Measurements from ENCODE around the gene DGLUCY. TPM values are rescaled to one million over a fixed set of nuclear protein-coding genes. Genes with fewer than 3 reads are reported as not detected.
A peak's percentile ranks its signal among the peaks of the same experiment; 100 is the strongest.

DGLUCY gene
- total RNA-seq, 2 donors from 2014 or later, result 70.5 to 90.5 TPM

DNA sequence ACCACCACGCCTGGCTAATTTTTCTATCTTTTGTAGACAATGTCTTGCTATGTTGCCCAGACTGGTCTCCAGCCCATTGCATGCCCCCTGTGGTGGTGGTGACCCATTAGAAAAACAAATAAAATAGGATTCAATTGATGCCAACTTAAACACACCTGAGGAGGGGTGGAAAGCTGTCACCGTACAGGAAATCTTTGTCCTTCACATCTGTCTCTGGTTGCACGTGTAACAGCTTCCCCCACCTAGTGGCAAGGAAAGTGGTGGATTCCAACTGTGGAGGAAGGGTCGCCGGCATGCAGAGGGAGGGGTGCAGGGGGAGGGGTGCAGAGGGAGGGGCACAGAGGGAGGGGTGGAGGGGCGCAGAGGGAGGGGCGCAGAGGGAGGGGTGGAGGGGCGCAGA, 156.7 kb downstream of the DGLUCY start:
- no peaks in the 10 kb centered on the region for H3K9me3 Mint-ChIP-seq
- H3K27ac Mint-ChIP-seq, result no peak overlapping the region
- H3K36me3 Mint-ChIP-seq (ENCODE audit: insufficient read depth in 2 of 2), result peaks cover 2 to 6% of the 10 kb centered on the region in 2 donors
- no peaks in the 10 kb centered on the region for H3K27me3 Mint-ChIP-seq (ENCODE audit: low read depth)
- no peak overlapping the region for H3K4me3 Mint-ChIP-seq
- no peak for ATAC-seq (replicated peaks in 1 of 2)
- DNase-seq, result no peak
- H3K4me1 Mint-ChIP-seq (ENCODE audit: low read depth), result peaks cover 15% of the 10 kb centered on the region

DNA sequence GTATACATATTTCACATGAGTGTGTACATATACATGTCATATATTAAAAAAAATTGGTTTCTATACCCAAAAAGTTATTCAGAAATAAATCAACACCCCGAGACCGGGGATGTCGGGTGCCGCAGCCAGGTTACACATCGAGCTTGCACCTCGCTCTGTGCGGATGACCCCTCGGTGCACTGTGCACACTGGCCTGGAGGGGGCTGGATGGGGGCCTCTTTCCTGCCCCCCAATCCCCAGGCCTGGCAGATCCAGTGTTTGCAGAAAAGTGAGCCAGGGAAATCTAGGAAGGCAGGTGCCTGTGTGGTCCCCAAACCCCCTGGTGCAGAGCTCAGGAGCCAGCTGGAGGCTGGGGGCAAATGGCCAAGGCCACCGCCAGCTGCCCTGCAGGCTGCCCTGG, 157.8 kb downstream of the DGLUCY start:
- Mint-ChIP-seq H3K27ac (peak overlapping the region; percentile 18), H3K9me3 (no peaks in the 10 kb centered on the region), H3K4me3 (no peak overlapping the region), H3K4me1 (ENCODE audit: low read depth) (peaks cover 12% of the 10 kb centered on the region), H3K27me3 (ENCODE audit: low read depth) (no peaks in the 10 kb centered on the region), H3K36me3 (ENCODE audit: insufficient read depth in 2 of 2) (peaks cover 2 to 9% of the 10 kb centered on the region in 2 donors)
- ATAC-seq (replicated peaks in 1 of 2) (no peak), DNase-seq (no peak)

DNA sequence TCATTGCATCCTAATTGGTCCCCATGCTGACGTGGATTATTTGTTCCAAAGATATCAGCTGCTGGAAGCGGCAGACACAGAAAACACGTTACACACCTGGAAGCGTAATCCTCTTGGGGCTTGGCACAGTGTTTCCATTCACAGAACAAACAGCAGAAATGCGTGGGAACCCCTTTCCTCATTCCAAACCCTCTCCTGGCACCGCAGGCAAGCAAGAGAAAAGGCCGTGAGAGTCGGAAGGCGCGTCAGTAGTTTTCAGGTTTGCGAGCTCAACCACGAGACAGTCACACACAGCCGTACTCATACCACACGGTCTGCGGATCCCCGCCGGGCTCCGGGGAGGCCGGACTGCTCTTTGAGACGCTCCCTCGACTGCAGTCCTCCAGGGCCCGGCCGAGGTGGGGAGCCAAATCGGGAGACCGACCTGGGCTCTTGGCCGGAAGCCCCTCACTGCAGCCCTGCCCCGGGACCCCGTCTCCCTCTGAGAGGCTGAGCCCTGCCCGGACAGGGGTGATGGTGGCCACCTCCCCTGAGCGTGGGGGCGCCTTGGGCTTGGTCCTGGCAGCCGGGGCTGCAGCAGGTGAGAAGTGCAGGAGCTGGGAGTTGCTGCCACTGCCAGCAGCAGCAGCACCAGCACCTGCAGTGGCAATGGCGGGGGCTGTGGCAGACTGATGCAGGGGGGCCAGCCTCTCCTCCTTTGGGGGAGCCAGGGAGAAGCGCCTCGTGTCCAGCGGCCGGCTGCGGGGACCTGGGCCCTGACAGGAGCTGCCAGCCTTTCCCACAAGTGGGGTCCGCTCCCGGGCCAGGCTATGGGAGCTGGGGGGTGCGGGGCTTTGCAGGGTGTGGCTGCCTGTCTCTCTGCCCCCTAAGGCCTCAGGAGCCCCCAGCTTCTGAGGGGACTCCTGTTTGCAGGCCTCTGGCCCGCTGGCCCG, 158.7 kb downstream of the DGLUCY start:
- Mint-ChIP-seq H3K4me1 (ENCODE audit: low read depth) (peaks cover 6% of the 10 kb centered on the region), H3K36me3 (ENCODE audit: insufficient read depth in 2 of 2) (peaks cover 2 to 13% of the 10 kb centered on the region in 2 donors), H3K27ac (peak overlapping the region; percentile 10), H3K9me3 (no peaks in the 10 kb centered on the region), H3K4me3 (no peak overlapping the region), H3K27me3 (ENCODE audit: low read depth) (no peaks in the 10 kb centered on the region)
- no peak for DNase-seq
- no peak for ATAC-seq (replicated peaks in 1 of 2)

DNA sequence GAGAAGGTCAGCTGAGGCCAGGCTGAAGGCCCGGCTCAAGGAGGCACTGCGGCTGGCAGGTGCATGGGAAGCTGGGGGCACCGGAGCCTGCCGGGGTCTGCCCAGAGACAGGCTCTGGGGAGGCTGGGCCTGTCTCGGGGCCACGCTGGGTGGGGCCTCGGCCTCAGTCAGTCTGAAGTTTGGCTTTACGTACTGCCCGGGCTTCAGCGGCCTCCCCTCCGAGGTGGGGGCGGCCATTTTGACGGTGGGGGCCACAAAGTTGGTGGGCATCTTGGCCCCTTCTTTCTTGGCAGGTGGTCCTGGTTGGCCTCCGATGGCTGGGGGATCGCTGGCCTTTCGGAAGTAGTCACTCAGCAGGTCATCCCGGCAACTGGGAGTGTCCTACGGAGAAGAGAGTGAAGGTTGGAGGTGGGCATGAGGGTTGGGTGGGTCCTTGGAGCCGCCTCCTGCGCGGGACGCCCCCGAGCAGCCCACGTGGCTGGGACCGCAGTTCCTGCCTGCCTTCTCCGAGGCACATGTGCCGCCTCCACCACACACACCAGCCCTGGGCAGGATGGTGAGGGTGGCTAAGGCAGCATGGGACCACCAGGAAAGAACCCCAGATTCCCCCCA, 159.5 kb downstream of the DGLUCY start:
- DNase-seq (no peak), ATAC-seq (replicated peaks in 1 of 2) (no peak)
- no peak overlapping the region for H3K4me3 Mint-ChIP-seq
- H3K27me3 Mint-ChIP-seq (ENCODE audit: low read depth), result no peaks in the 10 kb centered on the region
- H3K27ac Mint-ChIP-seq, result no peak overlapping the region
- no peaks in the 10 kb centered on the region for H3K9me3 Mint-ChIP-seq
- no peaks in the 10 kb centered on the region for H3K4me1 Mint-ChIP-seq (ENCODE audit: low read depth)
- peaks cover 2 to 15% of the 10 kb centered on the region in 2 donors for H3K36me3 Mint-ChIP-seq (ENCODE audit: insufficient read depth in 2 of 2)

DNA sequence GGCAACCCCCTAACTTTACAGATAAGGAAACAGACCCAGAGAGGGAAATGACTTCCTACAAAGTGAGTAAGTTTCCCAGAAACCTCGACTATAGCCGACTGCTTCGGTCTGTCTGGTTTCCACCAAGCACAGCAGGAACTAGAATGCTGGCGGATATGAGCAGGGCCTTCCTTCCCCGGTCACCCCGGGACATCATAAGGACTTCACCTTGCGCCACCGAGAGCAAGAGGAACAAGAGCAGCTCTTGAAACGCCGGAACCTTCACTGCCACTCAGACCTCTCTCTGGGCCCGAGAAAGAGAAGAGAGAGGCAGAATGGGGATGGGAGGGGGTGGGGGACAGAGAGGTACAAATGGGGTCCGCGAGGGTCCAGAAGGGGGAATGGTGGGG, 160.0 kb downstream of the DGLUCY start:
- H3K4me3 Mint-ChIP-seq, result no peak overlapping the region
- no peak overlapping the region for H3K27ac Mint-ChIP-seq
- peaks cover 2 to 15% of the 10 kb centered on the region in 2 donors for H3K36me3 Mint-ChIP-seq (ENCODE audit: insufficient read depth in 2 of 2)
- no peak for DNase-seq
- no peaks in the 10 kb centered on the region for H3K4me1 Mint-ChIP-seq (ENCODE audit: low read depth)
- ATAC-seq (replicated peaks in 1 of 2), result no peak
- H3K27me3 Mint-ChIP-seq (ENCODE audit: low read depth), result no peaks in the 10 kb centered on the region
- no peaks in the 10 kb centered on the region for H3K9me3 Mint-ChIP-seq

DNA sequence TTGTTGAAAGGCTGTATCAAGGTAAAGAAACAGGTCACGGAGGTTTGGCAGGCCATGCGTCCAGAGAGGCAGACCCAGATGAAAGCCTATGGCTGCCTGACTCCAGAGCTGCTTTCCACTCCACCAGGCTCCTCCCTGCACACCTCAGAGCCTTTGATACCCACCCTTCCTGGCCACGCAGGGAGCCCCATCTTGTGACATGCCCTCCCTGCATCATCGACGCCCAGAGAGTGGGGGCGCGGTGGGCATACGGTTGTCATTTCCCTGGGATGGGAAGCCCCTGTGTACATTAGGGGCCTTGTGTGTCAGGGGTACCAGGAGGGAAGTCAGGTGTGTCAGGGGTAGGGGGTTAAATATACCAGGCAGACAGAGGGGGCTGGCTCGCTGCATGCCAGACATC, 160.9 kb downstream of the DGLUCY start:
- Mint-ChIP-seq H3K27me3 (ENCODE audit: low read depth) (no peaks in the 10 kb centered on the region), H3K36me3 (ENCODE audit: insufficient read depth in 2 of 2) (peaks cover 2 to 15% of the 10 kb centered on the region in 2 donors), H3K4me1 (ENCODE audit: low read depth) (no peaks in the 10 kb centered on the region), H3K27ac (peak overlapping the region; percentile 69), H3K4me3 (no peak overlapping the region), H3K9me3 (no peaks in the 10 kb centered on the region)
- DNase-seq (no peak), ATAC-seq (replicated peaks in 1 of 2) (no peak)

Other genes with a start within 250 kb of the DGLUCY start
- gene RPS6KA5, start 53.4 kb upstream of the DGLUCY start, total RNA-seq, result 10 to 100 TPM; 18.5 to 30.3 TPM
- gene GPR68, start 130.6 kb downstream of the DGLUCY start, total RNA-seq, result 10 to 100 TPM; 18.9 to 19.2 TPM